GM20431 (cell line): ENCODE measurements around the gene CCR3.

Source experiments
- in situ Hi-C: fragments of 300-500 bp; cut with MseI, MboI; formaldehyde crosslinking; loops from one replicate; pipeline ENCODE4 v1.15.0; 2020; ENCODE audit warnings: low sequenced_read_pairs; ENCODE audit not compliant: unreplicated experiment

Gene CCR3

DNA sequence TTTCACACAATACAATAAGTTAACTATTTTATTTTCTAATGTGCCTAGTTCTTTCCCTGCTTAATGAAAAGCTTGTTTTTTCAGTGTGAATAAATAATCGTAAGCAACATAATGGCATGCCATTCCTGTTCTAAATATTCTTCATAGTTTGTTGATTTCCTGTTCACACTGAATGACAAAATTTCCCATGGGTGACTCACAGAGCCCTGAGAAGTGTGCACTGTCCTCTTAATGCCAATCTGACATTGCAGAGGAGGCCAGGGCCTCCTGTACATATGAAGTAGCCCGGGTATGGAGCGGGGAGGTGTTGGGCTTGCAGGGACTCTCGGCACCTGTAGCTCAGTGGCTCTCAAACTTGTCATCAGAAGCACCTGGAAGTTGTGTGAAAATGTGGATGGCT, 24.3 kb downstream of the CCR3 start:
- in situ Hi-C loops, result no loop called here

DNA sequence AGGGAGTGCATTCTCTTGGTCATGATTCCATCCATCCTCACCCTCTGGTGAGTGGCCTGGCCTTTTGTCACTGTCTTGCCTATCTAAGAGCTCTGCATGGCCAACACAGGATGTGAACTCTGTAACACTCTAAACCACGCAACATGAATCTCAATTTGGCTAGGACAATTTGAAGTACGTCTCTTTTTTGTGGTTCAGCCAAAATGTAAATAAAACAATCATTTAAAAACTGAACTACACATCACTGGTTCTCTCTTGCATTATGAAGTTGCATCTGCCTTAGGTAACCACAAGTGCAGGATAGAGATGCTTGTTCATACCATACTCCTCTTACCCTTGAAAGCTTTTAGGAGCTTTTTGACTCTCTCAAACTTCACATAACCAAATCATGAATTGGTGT, 27.3 kb downstream of the CCR3 start:
- in situ Hi-C loops, result no loop called here

DNA sequence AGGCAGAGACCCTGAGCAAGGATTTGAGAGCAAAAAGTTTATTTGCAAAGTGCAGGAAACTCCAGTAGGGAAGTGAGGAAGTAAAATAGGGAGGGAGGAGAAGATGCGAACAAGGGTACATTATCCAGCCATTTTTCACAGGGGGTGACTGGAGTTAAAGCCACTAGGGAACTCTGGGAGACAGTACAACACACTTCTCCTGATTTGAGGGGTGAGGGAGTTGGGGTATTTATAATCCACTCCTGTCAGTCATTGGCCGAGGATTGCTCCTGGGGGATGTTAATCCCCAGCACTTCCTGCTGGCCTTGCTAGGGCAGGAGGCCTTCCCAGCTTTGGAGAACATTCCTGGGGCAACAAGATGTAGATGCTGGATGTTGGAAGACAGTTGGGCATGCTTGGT, 28.2 kb downstream of the CCR3 start:
- in situ Hi-C loops, result no loop called here

DNA sequence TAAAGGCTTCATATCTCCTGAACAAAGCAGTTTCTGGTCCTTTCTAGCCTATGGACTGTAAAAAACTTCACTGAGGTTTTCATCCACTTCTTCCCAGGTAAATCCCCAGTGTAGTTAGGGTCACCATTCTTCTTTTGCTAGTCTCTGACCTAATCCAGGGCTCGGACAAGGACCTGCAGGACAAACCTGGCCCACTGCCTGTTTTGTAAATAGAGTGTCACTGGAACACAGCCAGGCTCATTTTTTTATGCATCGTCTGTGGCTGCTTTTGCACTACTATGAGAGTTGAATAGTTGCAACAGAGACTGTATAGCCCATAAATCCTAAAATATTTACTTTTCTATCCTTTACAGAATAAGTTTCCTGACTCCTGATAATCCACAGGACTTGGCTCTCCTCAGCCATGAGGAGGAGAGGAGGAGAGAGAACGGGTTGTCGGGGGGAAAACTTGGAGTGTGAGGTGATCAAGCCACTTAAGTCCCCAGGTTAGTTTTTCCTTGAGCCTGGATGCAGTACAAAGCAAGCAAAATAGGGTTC, 29.0 kb downstream of the CCR3 start:
- in situ Hi-C loops, result no loop called here

DNA sequence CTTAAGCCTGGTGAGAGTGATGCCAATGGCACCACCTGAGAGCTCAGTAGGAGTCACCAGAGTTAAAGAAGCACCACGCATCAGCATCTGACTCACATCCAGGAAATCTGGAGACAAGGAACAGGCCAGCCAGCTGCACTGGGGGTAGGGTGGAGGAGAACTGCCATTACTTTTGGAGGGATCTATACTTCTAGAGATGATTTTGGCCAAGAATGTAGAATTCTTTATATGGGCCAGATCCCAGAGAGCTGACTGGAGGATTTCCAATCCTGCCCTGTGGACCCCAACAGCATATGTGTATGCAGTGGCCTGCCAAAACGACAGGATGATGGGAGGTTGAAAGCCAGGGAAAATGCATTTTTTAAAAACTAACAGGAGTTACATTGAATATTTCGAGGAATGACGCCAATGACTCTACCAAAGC, 29.8 kb downstream of the CCR3 start:
- in situ Hi-C loops, result no loop called here

DNA sequence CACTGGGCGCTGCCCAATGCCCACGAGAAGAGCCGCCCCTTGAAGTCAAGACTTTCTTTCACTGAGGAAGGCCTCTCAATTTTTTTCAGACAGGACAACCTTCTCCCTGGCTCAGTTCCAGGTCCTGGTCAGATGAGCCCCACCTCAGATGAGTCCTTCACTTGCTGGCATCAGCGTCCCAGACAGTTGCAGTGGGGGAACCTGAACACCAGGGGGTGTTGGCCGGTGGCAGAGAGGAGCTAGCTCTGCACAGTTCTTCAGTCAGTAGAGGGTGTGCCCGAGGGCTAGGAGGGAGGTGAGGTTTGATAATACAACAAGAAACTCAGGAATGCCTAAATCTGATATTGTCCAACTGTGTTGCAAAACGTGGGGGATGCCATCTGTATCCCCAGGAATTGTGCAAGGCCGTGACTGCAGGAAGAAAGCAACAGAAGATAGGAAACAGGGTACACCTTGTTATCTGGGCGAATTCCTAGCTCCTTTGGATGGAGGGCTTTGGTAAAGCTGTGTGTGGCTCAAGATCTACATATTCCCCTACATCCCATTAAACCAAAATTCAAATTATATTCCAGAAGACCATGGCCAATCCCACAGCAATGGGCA, 34.3 kb downstream of the CCR3 start:
- in situ Hi-C loops, result no loop called here

DNA sequence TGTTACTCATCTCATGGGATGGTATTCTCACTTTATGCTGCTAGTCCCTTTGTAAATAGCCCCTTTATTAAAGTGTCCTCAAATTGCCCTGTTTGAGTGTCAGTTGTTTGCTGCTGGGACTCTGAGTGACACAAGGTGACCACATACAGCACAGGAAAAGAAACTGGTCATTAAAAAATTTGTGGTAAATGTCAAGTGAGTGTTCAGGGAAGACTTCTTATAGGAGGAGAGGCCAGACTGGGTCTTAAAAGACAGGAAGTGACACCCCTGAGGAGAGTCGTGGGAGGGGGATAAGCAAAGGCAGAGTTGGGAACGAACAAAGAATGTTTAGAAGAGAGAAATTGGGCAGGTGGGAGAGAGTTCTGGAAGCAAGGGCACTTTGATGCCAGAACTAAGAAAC, 35.2 kb downstream of the CCR3 start:
- in situ Hi-C loops, result no loop called here

DNA sequence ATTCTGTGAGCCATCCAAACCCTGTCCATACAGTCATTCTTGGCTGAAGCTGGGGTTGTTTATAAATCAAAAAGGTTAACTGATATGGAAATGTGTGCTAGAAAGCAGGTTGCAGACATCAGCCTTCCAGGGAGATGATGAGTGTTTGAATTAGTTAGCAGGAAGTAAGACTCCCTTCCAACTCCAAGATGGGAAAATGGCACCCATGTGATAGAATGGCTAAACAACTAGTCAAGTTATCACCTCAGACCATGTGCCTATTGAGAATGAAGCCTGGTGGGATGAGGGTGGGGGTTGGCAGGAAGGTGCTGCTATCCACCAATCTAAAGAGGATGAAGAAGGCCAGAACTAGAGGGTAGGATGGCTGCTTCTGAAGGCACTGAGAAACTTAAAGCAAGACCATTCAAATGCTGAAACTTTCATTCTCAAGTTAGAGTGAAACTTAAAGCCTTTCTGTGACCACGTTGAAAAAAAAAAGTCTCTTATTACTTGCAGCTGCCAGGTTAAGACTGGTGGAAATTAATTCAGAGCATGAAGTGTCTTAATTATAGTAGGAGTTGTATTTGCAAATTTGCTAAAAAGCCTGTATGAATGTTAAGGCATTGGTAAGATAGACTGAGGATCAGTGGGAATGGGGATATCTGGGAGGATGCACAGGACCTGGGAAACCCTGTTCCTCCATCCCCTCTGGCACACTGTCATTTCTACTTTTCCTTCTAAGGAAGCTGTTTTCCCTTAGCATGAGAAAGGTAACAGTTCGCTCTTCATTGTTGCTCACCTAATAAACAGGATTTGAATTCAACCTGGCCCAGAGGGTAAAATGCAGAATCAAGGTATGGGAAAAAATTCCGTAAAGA, 36.8 kb downstream of the CCR3 start:
- in situ Hi-C loops, result no loop called here

DNA sequence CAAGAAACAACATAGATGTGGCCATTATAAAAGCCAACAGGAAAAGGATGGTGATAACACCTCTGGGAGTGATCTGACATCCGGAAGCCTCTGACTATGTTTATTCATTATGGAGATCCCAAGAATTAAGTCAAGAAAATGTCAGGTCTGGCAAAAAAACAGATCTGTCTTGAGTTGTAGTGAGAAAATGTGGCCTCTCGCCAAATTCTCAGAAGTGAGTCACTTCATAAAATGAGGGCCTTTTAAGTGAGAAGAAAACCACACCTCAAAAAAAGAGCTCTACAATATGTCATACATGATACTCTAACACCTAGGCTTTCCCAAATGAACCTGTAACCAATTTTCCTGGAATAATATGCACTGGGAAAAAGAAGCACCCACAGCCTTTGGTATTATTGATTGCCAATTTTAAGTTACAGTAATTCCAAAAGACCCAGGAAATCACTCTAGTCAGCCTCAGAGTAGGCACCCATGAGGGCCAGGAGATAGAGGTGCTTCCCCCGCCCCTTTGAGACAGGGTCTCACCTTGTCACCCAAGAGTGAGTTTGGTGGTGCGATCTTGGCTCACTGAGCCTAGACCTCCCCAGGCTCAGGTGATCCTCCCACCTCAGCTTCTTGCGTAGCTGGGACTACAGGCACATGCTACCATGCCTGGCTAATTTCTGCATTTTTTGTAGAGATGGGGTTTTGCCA, 38.0 kb downstream of the CCR3 start:
- in situ Hi-C loops, result no loop called here

DNA sequence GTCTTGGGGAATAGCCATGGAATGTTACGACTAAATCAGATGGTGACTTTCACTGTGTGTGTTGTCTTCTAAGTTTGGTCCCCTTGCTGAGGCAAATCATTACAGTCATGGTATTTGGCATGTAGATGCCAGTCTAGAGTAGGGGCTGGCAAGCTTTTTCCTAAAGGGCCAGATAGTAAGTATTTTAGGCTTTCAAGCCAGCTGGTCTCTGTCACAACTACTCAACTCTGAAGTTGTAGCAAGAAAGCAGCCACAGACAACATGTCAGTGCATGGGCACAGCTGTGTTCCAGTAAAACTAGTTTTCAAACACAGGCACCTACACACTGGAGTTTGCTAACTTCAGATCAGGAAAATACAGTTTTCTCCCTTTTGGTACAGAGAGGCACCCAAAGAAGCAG, 39.3 kb downstream of the CCR3 start:
- in situ Hi-C loops, result no loop called here

DNA sequence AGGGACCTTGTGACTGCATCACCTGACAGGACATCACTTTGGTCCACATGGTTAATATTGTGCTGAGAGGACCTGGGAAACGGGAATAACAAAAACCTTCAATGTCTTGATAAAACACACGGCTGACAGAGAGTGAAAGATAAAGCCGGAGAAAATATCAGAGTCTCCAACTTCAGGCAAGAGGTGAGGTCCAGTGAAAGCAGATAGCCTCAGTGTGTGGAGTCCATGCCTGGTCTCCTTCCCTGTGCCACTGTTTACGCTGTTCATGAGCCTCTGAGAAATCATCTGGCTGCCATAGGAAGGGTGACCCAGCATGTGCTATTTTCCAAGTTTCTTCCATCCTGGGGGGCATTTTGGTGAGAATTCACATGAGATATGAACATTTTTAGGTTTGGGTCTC, 39.8 kb downstream of the CCR3 start:
- in situ Hi-C loops, result no loop called here

DNA sequence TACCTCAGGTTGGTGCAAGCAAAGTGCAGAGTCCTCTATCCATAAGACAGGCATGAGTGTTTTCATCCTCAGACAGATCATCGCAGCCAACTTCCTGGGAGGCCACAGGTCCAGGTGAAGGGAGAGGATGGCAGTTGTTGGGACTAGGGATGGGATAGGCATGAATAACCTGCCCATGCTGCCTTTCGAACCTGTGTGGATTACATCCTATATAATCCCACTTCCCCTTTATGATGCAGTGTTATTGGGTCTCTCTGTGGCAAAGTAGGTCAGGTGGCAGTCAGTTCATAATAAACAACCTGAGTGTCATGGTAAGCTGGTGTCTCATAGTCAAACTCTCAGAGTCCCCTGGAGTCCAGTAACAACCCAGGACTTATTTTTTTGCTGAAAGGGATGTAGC, 40.4 kb downstream of the CCR3 start:
- in situ Hi-C loops, result no loop called here

DNA sequence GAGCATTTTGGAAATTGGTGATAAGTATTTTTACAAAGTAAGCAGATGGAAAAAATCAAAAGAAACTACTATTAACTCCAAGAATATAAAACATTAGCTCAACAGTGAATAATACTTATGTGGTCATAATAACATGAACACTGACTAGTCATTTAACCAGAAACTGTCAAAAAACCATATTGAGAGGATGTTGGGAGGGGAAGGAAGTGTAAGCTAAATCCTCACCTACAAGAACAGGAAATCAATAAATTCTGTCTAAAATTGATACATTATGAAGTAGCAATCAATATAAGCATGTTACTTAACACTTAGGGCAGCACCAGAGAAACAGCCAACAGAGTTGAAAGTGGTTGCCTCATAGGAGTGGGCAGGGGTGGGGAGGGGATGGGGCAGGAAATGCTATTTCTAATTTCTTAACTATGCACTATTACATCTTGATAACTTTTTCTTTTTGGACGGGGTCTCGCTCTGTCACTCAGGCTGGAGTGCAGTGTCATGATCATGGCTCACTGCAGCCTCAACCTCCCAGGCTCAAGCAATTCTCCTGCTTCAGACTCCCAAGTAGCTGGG, 41.7 kb downstream of the CCR3 start:
- in situ Hi-C loops, result no loop called here

DNA sequence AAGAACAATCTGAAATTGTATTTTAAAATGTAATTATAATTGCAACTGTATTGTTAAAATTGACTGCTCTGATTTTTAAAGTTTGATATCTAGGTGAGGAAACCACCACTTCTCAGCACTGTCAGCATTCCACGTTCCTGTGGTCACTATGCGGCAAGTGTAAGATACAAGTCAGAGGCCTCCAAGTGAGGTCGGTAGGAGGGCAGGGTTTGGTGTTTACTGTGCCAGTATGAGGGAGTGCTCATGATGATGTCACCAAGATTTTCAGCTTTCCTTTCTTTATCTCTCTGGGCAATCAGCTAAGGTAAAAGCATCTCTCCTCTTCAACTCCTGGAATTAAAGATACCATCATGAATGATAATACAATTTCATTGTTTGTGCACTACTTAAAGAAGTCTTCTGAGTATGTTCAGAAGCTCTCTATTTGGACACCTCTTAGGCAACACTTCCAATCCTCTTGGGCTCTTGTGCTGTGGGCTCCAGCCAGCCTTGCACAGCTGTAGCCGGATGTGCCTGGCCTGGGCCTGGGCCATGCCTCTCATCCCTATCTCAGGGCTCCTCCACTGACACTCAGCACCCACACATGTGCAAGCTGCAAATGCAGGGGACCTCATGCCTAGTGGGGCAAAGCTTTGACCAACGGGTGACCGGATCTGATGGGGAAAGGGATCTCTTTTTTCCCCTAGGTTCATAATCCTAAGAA, 42.9 kb downstream of the CCR3 start:
- in situ Hi-C loops, result no loop called here

DNA sequence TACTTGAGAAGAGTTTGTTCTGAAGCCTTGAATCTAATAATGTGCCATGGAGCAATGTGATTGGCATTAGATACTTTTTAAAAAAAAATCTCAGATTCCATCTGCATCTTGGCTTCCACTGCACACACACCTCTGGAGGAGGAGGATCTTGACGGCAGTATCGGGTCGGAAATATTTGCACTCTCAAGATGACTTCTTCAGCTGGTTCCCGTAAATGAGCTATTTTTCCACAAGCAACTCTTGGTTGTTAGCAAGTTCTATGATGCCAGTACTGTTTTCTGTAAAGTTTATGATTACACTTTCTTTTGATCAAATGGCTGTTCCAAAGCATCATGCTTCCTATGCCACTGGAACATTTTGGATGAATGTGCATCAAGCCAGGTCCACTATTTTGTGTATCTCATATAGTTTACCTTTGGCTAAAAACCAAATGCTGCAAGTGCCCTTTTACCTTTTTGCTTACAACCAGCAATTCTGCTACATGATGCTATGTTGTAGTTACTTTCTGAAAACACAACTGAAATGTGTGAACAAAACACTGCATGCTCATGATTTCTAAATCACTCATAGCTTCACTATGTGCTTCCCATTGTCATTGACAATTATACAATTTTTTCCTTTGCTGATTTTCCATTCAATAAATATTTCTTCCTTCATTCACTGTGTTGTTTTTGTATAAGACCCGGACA, 43.8 kb downstream of the CCR3 start:
- in situ Hi-C loops, result no loop called here

DNA sequence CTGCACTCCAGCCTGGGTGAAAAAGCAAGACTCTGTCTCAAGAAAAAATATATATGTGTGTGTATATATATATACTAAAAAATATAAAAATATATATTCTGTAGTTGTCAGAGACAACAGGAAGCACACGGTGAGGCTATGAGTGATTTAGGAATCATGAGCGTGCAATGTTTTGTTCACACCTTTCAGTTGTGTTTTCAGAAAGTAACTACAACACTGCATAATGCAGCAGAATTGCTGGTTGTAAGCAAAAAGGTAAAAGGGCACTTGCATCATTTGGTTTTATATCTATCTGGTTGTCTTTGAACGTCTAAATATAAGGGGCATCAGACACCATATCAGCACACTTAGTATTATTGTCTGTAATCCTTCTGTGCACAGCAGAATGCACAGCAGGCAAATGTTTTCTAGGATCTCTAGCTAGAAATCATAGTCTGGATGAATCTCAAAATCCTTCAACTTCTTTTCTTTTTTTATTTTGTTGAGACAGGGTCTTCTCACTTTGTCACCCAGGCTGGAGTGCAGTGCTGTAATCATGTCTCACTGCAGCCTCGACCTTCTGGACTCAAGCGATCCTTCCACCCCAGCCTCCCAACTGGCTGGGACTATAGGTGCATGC, 44.8 kb downstream of the CCR3 start:
- in situ Hi-C loops, result no loop called here

DNA sequence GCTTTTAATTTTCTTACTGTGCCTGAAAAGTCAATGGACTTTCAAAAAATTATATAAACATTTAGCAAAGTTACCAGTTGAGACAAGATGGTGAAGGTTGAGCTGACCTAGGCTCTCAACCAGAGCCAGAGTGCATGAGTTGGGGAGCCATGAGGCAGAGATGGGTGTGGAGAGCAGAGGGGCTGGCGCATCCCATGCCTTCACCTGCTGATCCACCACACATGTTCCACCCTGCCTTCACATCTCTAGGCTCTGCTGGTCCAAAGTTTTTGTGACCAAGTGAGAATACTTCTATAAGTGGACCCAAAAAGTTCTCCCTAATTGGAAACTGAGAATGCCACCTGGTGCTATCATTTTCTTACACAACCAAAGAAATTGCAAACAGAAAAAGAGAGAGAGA, 47.3 kb downstream of the CCR3 start:
- in situ Hi-C loops, result no loop called here

DNA sequence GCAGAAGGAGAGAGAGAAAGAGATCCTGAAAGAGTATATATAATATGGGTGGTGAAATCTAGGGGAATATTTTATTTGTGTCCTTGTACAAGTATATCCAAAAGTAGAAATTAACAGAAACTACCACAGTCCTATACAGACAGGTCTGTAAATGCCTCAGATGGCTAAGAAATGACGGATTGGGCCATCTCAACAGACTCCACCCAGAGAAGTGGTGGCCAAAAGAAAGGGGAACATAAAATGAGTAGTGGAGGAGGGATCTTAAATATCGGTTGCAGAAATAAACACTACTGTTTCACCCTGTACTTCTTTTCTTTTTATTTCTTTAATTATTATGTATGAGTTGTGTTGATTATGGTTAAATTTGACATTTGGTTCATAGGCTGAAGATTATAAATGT, 47.7 kb downstream of the CCR3 start:
- in situ Hi-C loops, result no loop called here

DNA sequence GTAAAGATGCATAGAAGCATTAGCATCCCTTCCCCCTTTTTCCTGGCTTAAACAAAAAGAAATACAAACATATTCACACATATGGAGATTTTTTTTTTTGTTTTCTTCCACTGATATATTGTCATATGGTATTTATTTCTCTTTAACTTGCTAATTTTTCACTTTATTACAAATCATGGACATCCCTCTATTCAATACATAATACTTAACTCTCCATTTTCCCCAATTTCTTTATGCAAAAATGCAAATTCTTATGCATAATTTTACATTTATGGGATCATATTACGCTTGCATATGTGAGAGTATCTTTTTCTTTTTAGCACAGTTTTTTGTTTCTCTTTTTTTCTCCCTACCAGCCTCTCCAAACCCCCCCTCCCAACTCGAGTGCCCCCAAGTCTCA, 48.8 kb downstream of the CCR3 start:
- in situ Hi-C loops, result no loop called here
